ENCODE data around the gene TCF7L2.

DNA sequence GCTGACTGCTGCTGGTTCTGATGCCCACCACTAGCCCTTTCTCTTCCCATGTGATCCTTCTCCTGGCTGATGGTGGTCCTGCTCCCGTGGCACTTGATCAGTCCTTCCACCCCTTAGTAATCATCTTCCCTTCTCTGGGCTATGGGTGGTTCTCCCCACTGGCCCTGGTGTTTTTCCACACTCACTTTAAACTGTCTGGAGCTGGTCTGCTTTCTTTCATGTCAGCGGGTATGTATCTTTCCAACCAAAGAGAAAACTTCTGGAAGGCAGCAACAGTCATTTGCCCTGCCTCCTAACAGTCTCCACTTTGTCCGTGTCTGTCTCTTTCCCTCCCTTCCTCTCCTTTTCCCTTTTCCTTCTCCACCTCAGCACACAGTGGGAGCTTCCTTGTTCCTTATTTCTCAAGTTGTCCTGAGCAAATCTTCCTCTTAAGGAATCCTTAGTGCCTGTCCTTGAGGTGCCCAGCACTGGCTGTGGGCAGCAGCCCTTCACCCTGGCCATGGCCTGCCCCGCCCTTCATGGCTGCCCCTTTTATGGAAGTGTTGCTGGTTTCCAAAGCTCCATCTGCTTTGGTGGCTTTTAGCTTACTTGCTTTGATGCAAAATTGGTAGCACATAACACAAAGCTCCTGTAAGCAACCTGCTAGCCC, 189.0 kb downstream of the TCF7L2 start:
- TF ChIP-seq, protein P1, sequence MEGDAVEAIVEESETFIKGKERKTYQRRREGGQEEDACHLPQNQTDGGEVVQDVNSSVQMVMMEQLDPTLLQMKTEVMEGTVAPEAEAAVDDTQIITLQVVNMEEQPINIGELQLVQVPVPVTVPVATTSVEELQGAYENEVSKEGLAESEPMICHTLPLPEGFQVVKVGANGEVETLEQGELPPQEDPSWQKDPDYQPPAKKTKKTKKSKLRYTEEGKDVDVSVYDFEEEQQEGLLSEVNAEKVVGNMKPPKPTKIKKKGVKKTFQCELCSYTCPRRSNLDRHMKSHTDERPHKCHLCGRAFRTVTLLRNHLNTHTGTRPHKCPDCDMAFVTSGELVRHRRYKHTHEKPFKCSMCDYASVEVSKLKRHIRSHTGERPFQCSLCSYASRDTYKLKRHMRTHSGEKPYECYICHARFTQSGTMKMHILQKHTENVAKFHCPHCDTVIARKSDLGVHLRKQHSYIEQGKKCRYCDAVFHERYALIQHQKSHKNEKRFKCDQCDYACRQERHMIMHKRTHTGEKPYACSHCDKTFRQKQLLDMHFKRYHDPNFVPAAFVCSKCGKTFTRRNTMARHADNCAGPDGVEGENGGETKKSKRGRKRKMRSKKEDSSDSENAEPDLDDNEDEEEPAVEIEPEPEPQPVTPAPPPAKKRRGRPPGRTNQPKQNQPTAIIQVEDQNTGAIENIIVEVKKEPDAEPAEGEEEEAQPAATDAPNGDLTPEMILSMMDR (conservative IDR thresholded peaks at IDR 0.05): no peak
- no peak for TF ChIP-seq ZFX (IDR thresholded peaks at IDR 0.05)
